HEK293 (cell line): ENCODE data around the gene EPN2.
A peak's percentile ranks its signal among the peaks of the same experiment; 100 is the strongest.

Experiments
- CTCF ChIA-PET: fragments of 350-600 bp; formaldehyde crosslinking; extraction: SDS; loops from one replicate; lab custom pipeline; 2021; ENCODE audit warnings: antibody characterized with exemption; lab: Yijun Ruan, JAX
- POLR2A ChIA-PET: fragments of 300-600 bp; formaldehyde crosslinking; extraction: SDS; loops from one replicate; lab custom pipeline; 2020; ENCODE audit warnings: antibody characterized with exemption, inconsistent platforms; lab: Yijun Ruan, JAX
- H3K27ac ChIP-seq: fragments of 200-500 bp; sonication (Bioruptor generic); 2 replicates; pipeline ENCODE4 v1.5.1; 2014; ENCODE audit warnings: low read depth, low read length, control low read depth, inconsistent platforms; ENCODE audit errors: extremely low read depth
- H3K36me3 ChIP-seq, 2 experiments: fragments of 200-500 bp in 1 of 2; sonication (Bioruptor generic) in 1 of 2; 1 replicate in 1 of 2; 2 replicates in 1 of 2; pipeline ENCODE4 v1.5.1; 2014 to 2017; ENCODE audit warnings: inconsistent platforms in 2 of 2, low read length in 2 of 2; ENCODE audit not compliant: control insufficient read depth in 2 of 2, insufficient read depth in 1 of 2
- H3K4me1 ChIP-seq: fragments of 200-500 bp; sonication (Bioruptor generic); 2 replicates; pipeline ENCODE4 v1.5.1; 2014; ENCODE audit warnings: mild to moderate bottlenecking, low read length, inconsistent platforms; ENCODE audit not compliant: control insufficient read depth, insufficient read depth
- H3K4me3 ChIP-seq: 2 replicates; pipeline ENCODE4 v1.5.1; 2011; ENCODE audit warnings: low read depth, mild to moderate bottlenecking, control low read depth, low read length, moderate library complexity
- H3K9me3 ChIP-seq: fragments of 200-500 bp; sonication (Bioruptor generic); 2 replicates; pipeline ENCODE4 v1.5.1; 2014; ENCODE audit warnings: low read depth, low read length, inconsistent platforms; ENCODE audit not compliant: control insufficient read depth, insufficient read depth
- EGR2 ChIP-seq: fragments of 450-650 bp; formaldehyde crosslinking; IDR thresholded peaks from 2 replicates; pipeline ENCODE4 v1.5.1; 2016; ENCODE audit warnings: low read depth, missing biosample characterization, missing genetic modification characterization
- IKZF3 ChIP-seq: fragments of 450-650 bp; IDR thresholded peaks from 2 replicates; pipeline ENCODE4 v1.5.0; 2018; ENCODE audit warnings: missing biosample characterization, mild to moderate bottlenecking, missing genetic modification characterization, moderate library complexity
- SCRT2 ChIP-seq: fragments of 450-650 bp; formaldehyde crosslinking; IDR thresholded peaks from 2 replicates; pipeline ENCODE4 v1.5.1; 2016; ENCODE audit warnings: missing biosample characterization, missing genetic modification characterization
- WT1 ChIP-seq: fragments of 450-650 bp; formaldehyde crosslinking; IDR thresholded peaks from 2 replicates; pipeline ENCODE4 v1.5.1; 2016; ENCODE audit warnings: missing biosample characterization, missing genetic modification characterization
- ZBTB1 ChIP-seq: fragments of 450-650 bp; formaldehyde crosslinking; IDR thresholded peaks from 2 replicates; pipeline ENCODE4 v1.5.1; 2016; ENCODE audit warnings: missing biosample characterization, missing genetic modification characterization
- ZBTB8A ChIP-seq: fragments of 450-650 bp; formaldehyde crosslinking; IDR thresholded peaks from 2 replicates; pipeline ENCODE4 v1.5.1; 2016; ENCODE audit warnings: missing biosample characterization, missing genetic modification characterization
- ZFHX2 ChIP-seq: fragments of 450-650 bp; formaldehyde crosslinking; conservative IDR thresholded peaks from 2 replicates; pipeline ENCODE4 v1.5.1; 2016; ENCODE audit warnings: missing biosample characterization, missing genetic modification characterization
- ZNF10 ChIP-seq: fragments of 450-650 bp; formaldehyde crosslinking; IDR thresholded peaks from 2 replicates; pipeline ENCODE4 v1.5.1; 2017; ENCODE audit warnings: missing biosample characterization, missing genetic modification characterization
- ZNF133 ChIP-seq: fragments of 450-650 bp; formaldehyde crosslinking; IDR thresholded peaks from 2 replicates; pipeline ENCODE4 v1.5.1; 2016; ENCODE audit warnings: missing biosample characterization, missing genetic modification characterization
- ZNF155 ChIP-seq: fragments of 450-650 bp; formaldehyde crosslinking; IDR thresholded peaks from 2 replicates; pipeline ENCODE4 v1.5.1; 2016; ENCODE audit warnings: missing biosample characterization, missing genetic modification characterization
- ZNF157 ChIP-seq: fragments of 450-650 bp; formaldehyde crosslinking; IDR thresholded peaks from 2 replicates; pipeline ENCODE4 v1.5.1; 2016; ENCODE audit warnings: missing biosample characterization, missing genetic modification characterization
- ZNF175 ChIP-seq: fragments of 450-650 bp; formaldehyde crosslinking; IDR thresholded peaks from 2 replicates; pipeline ENCODE4 v1.5.1; 2016; ENCODE audit warnings: missing biosample characterization, missing genetic modification characterization
- ZNF239 ChIP-seq: fragments of 450-650 bp; formaldehyde crosslinking; IDR thresholded peaks from 2 replicates; pipeline ENCODE4 v1.5.1; 2016; ENCODE audit warnings: missing biosample characterization, missing genetic modification characterization
- ZNF266 ChIP-seq: fragments of 450-650 bp; formaldehyde crosslinking; IDR thresholded peaks from 2 replicates; pipeline ENCODE4 v1.5.1; 2016; ENCODE audit warnings: missing biosample characterization, missing genetic modification characterization, low read depth
- ZNF366 ChIP-seq: fragments of 450-650 bp; formaldehyde crosslinking; conservative IDR thresholded peaks from 2 replicates; pipeline ENCODE4 v1.5.1; 2016; ENCODE audit warnings: missing biosample characterization, missing genetic modification characterization
- ZNF37A ChIP-seq: fragments of 450-650 bp; IDR thresholded peaks from 2 replicates; pipeline ENCODE4 v1.5.1; 2018; ENCODE audit warnings: missing biosample characterization, missing genetic modification characterization
- ZNF404 ChIP-seq: fragments of 450-650 bp; formaldehyde crosslinking; IDR thresholded peaks from 2 replicates; pipeline ENCODE4 v1.5.1; 2017; ENCODE audit warnings: missing biosample characterization, missing genetic modification characterization
- ZNF48 ChIP-seq: fragments of 450-650 bp; formaldehyde crosslinking; IDR thresholded peaks from 2 replicates; pipeline ENCODE4 v1.5.1; 2016; ENCODE audit warnings: missing biosample characterization, missing genetic modification characterization
- ZNF510 ChIP-seq: fragments of 450-650 bp; formaldehyde crosslinking; IDR thresholded peaks from 2 replicates; pipeline ENCODE4 v1.5.1; 2018; ENCODE audit warnings: mild to moderate bottlenecking, missing genetic modification characterization, missing biosample characterization; ENCODE audit not compliant: insufficient replicate concordance
- ZNF529 ChIP-seq: fragments of 450-650 bp; formaldehyde crosslinking; IDR thresholded peaks from 2 replicates; pipeline ENCODE4 v1.5.1; 2017; ENCODE audit warnings: missing genetic modification characterization, missing biosample characterization; ENCODE audit not compliant: insufficient replicate concordance
- ZNF530 ChIP-seq: fragments of 450-650 bp; formaldehyde crosslinking; IDR thresholded peaks from 2 replicates; pipeline ENCODE4 v1.5.1; 2016; ENCODE audit warnings: low read depth, missing biosample characterization, missing genetic modification characterization
- ZNF544 ChIP-seq: fragments of 450-650 bp; formaldehyde crosslinking; IDR thresholded peaks from 2 replicates; pipeline ENCODE4 v1.5.0; 2017; ENCODE audit warnings: missing biosample characterization, missing genetic modification characterization
- ZNF580 ChIP-seq: fragments of 450-650 bp; formaldehyde crosslinking; IDR thresholded peaks from 2 replicates; pipeline ENCODE4 v1.5.1; 2016; ENCODE audit warnings: missing biosample characterization, missing genetic modification characterization
- ZNF585B ChIP-seq: fragments of 450-650 bp; formaldehyde crosslinking; IDR thresholded peaks from 2 replicates; pipeline ENCODE4 v1.5.1; 2016; ENCODE audit warnings: missing biosample characterization, missing genetic modification characterization
- ZNF600 ChIP-seq: fragments of 450-650 bp; formaldehyde crosslinking; IDR thresholded peaks from 2 replicates; pipeline ENCODE4 v1.5.1; 2016; ENCODE audit warnings: missing biosample characterization, missing genetic modification characterization
- ZNF621 ChIP-seq: fragments of 450-650 bp; formaldehyde crosslinking; IDR thresholded peaks from 2 replicates; pipeline ENCODE4 v1.5.1; 2017; ENCODE audit warnings: missing biosample characterization, missing genetic modification characterization
- ZNF654 ChIP-seq: fragments of 450-650 bp; formaldehyde crosslinking; IDR thresholded peaks from 2 replicates; pipeline ENCODE4 v1.5.1; 2016; ENCODE audit warnings: low read depth, missing biosample characterization, missing genetic modification characterization
- ZNF677 ChIP-seq: fragments of 450-650 bp; IDR thresholded peaks from 2 replicates; pipeline ENCODE4 v1.5.0; 2018; ENCODE audit warnings: missing biosample characterization, mild to moderate bottlenecking, missing genetic modification characterization, moderate library complexity
- ZNF707 ChIP-seq: fragments of 450-650 bp; formaldehyde crosslinking; IDR thresholded peaks from 2 replicates; pipeline ENCODE4 v1.5.1; 2016; ENCODE audit warnings: missing biosample characterization, missing genetic modification characterization
- ZNF76 ChIP-seq: fragments of 450-650 bp; formaldehyde crosslinking; IDR thresholded peaks from 2 replicates; pipeline ENCODE4; 2016; ENCODE audit warnings: low read depth, missing biosample characterization, missing genetic modification characterization, borderline replicate concordance
- ZNF837 ChIP-seq: fragments of 450-650 bp; formaldehyde crosslinking; IDR thresholded peaks from 2 replicates; pipeline ENCODE4 v1.5.1; 2016; ENCODE audit warnings: missing biosample characterization, missing genetic modification characterization
- ZNF843 ChIP-seq: fragments of 450-650 bp; formaldehyde crosslinking; IDR thresholded peaks from 2 replicates; pipeline ENCODE4 v1.5.1; 2016; ENCODE audit warnings: missing biosample characterization, missing genetic modification characterization
- ZSCAN30 ChIP-seq: fragments of 450-650 bp; IDR thresholded peaks from 2 replicates; pipeline ENCODE4 v1.5.1; 2018; ENCODE audit warnings: missing biosample characterization, mild to moderate bottlenecking, missing genetic modification characterization, moderate library complexity
- ZXDB ChIP-seq: fragments of 450-650 bp; formaldehyde crosslinking; IDR thresholded peaks from 2 replicates; pipeline ENCODE4 v1.5.1; 2016; ENCODE audit warnings: missing biosample characterization, missing genetic modification characterization
- TF ChIP-seq, protein P1 (sequence below): fragments of 450-650 bp; formaldehyde crosslinking; IDR thresholded peaks from 2 replicates; pipeline ENCODE4 v1.5.1; 2017; ENCODE audit warnings: missing biosample characterization, missing genetic modification characterization

EPN2 gene

GRCh38 chr17:19255279-19255678, 18.1 kb downstream of the EPN2 start (continued):
- TF ChIP-seq ZNF677 (tag by site-specific recombination), result no peak
- TF ChIP-seq ZNF529 (tag by site-specific recombination), result peak; percentile 87
- peak; percentile 99 for TF ChIP-seq ZNF404
- TF ChIP-seq ZNF621 (tag by site-specific recombination), result no peak
- TF ChIP-seq ZBTB1 (tag by site-specific recombination), result peak; percentile 96
- no peak for TF ChIP-seq EGR2 (tag by site-specific recombination)
- peak; percentile 96 for TF ChIP-seq ZNF510 (tag by site-specific recombination)
- TF ChIP-seq ZNF37A (tag by site-specific recombination), result no peak
- TF ChIP-seq ZNF48 (tag by site-specific recombination), result no peak
- no peak for TF ChIP-seq ZNF707
- 0 out of 2 replicates have a peak, but pooled peaks have one; percentile 38 for TF ChIP-seq WT1 (tag by site-specific recombination)

GRCh38 chr17:19258371-19258770, 21.2 kb downstream of the EPN2 start:
- Histone ChIP-seq H3K9me3 (no peaks in the 10 kb centered on the region), H3K4me1 (peaks cover 14% of the 10 kb centered on the region), H3K4me3 (no peak overlapping the region), H3K36me3 (no peaks in the 10 kb centered on the region), H3K27ac (no peak overlapping the region)
- no peak for TF ChIP-seq ZNF530
- no peak for TF ChIP-seq ZNF580 (tag by site-specific recombination)
- CTCF ChIA-PET, result interaction anchor here (1.0 kb wide), 1 partner anchor 105 kb away, joined by 3 read pairs; no protein-coding TSS in a partner anchor
- POLR2A ChIA-PET, result interaction anchor here (1.0 kb wide), 1 partner anchor 10 kb away, joined by 4 read pairs; no protein-coding TSS in a partner anchor

DNA sequence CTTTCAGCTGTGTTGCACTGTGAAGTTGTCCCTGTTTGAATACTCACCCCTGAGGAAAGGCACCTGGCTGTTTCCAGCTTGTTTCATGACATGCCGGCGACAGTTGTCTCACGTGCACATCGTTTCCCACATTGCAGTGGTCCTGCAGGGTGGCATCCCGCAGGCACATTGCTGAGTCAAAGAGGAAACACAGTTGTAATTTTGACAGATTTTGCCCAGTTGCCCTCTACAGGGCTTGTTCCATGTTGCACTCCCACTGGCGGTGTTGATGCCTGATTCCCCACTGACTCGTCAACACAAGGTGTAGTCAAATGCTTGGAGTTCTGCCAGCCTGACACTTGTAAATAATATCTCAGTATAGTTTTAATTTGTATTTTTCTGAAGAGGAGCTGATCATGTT, 23.8 kb downstream of the EPN2 start:
- CTCF ChIA-PET, result interaction anchor here (0.8 to 1.8 kb wide), 3 partner anchors 9 to 26 kb away, joined by 3 to 6 read pairs (median 6); no protein-coding TSS in a partner anchor
- Histone ChIP-seq H3K36me3 (peaks cover 0 to 5% of the 10 kb centered on the region in 2 experiments; a peak in 2 of 3 replicates), H3K4me1 (peaks cover 23% of the 10 kb centered on the region), H3K9me3 (no peaks in the 10 kb centered on the region), H3K4me3 (no peak overlapping the region), H3K27ac (no peak overlapping the region)
- POLR2A ChIA-PET, result interaction anchor here (1.6 kb wide), 1 partner anchor 12 kb away, joined by 4 read pairs; no protein-coding TSS in a partner anchor
- TF ChIP-seq ZNF266 (tag by site-specific recombination), result no peak
- no peak for TF ChIP-seq ZXDB
- TF ChIP-seq ZNF837 (tag by site-specific recombination), result no peak
- TF ChIP-seq, protein P1, sequence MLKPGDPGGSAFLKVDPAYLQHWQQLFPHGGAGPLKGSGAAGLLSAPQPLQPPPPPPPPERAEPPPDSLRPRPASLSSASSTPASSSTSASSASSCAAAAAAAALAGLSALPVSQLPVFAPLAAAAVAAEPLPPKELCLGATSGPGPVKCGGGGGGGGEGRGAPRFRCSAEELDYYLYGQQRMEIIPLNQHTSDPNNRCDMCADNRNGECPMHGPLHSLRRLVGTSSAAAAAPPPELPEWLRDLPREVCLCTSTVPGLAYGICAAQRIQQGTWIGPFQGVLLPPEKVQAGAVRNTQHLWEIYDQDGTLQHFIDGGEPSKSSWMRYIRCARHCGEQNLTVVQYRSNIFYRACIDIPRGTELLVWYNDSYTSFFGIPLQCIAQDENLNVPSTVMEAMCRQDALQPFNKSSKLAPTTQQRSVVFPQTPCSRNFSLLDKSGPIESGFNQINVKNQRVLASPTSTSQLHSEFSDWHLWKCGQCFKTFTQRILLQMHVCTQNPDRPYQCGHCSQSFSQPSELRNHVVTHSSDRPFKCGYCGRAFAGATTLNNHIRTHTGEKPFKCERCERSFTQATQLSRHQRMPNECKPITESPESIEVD (tag by site-specific recombination), result 0 out of 2 replicates have a peak, but pooled peaks have one; percentile 34
- TF ChIP-seq ZNF366 (tag by site-specific recombination), result no peak
- no peak for TF ChIP-seq ZNF76 (tag by site-specific recombination)
- TF ChIP-seq ZNF544 (tag by site-specific recombination), result no peak
- no peak for TF ChIP-seq ZNF239 (tag by site-specific recombination)
- TF ChIP-seq ZNF600 (tag by site-specific recombination), result 0 out of 2 replicates have a peak, but pooled peaks have one; percentile 17
- no peak for TF ChIP-seq ZNF10 (tag by site-specific recombination)
- TF ChIP-seq ZNF155 (tag by site-specific recombination), result no peak
- TF ChIP-seq ZNF157 (tag by site-specific recombination), result no peak
- no peak for TF ChIP-seq ZNF654
- TF ChIP-seq ZNF585B (tag by site-specific recombination), result no peak
- TF ChIP-seq ZNF404, result no peak
- TF ChIP-seq IKZF3, result 0 out of 2 replicates have a peak, but pooled peaks have one; percentile 9
- TF ChIP-seq SCRT2 (tag by site-specific recombination), result peak; percentile 60; the same call in 1 of the 2 replicates
- TF ChIP-seq ZNF133, result no peak
- no peak for TF ChIP-seq ZNF175
- no peak for TF ChIP-seq ZNF843 (tag by site-specific recombination)
- TF ChIP-seq ZBTB8A (tag by site-specific recombination), result peak; percentile 92
- TF ChIP-seq ZFHX2 (tag by site-specific recombination), result no peak
- TF ChIP-seq ZSCAN30 (tag by site-specific recombination), result no peak
